MCF 10A (cell line): Measurements from ENCODE around the gene CREG1. TPM values are rescaled to one million over a fixed set of nuclear protein-coding genes. Genes with fewer than 3 reads are reported as not detected.

ENCODE experiments used
- BruUV-seq: library from RNA; stranded (reverse); fragments of 400-500 nt; replicated peaks from 2 replicates; lab custom pipeline; 2021; lab: Mats Ljungman, UMichigan
- CTCF ChIA-PET: fragments of 300-600 bp; sonication (Branson Sonifier 250); formaldehyde crosslinking; extraction: SDS; loops from one replicate; lab custom pipeline; 2021; ENCODE audit warnings: antibody characterized with exemption, inconsistent platforms; lab: Yijun Ruan, JAX
- POLR2A ChIA-PET: fragments of 300-600, 350-650 bp; sonication (Branson Sonifier 250); formaldehyde crosslinking; extraction: SDS; loops from one replicate; lab custom pipeline; 2020; ENCODE audit warnings: antibody characterized with exemption, inconsistent platforms; lab: Yijun Ruan, JAX
- DNase-seq: peaks from one replicate; pipeline ENCODE4 v3.0.0-alpha.2; 2018; ENCODE audit not compliant: unreplicated experiment
- H3K27ac Mint-ChIP-seq: one replicate; pipeline ENCODE4 v1.8.0; 2022; ENCODE audit warnings: mild to moderate bottlenecking, low read depth, mixed read lengths; ENCODE audit not compliant: unreplicated experiment
- H3K27me3 Mint-ChIP-seq: one replicate; pipeline ENCODE4 v1.8.0; 2022; ENCODE audit warnings: mixed read lengths; ENCODE audit not compliant: insufficient read depth, unreplicated experiment
- H3K36me3 Mint-ChIP-seq: one replicate; pipeline ENCODE4 v1.8.0; 2022; ENCODE audit warnings: mild to moderate bottlenecking, moderate library complexity, mixed read lengths; ENCODE audit not compliant: insufficient read depth, unreplicated experiment
- H3K4me1 Mint-ChIP-seq: one replicate; pipeline ENCODE4 v1.8.0; 2022; ENCODE audit warnings: mixed read lengths; ENCODE audit not compliant: insufficient read depth, unreplicated experiment
- H3K4me3 Mint-ChIP-seq: one replicate; pipeline ENCODE4 v1.8.0; 2022; ENCODE audit warnings: mild to moderate bottlenecking, moderate library complexity, mixed read lengths; ENCODE audit not compliant: unreplicated experiment
- H3K9me3 Mint-ChIP-seq: one replicate; pipeline ENCODE4 v1.8.0; 2022; ENCODE audit warnings: mixed read lengths; ENCODE audit not compliant: unreplicated experiment
- CTCF ChIP-seq: fragments of 200-600 bp; IDR thresholded peaks from one replicate; pipeline ENCODE4 v1.8.0; 2022; ENCODE audit warnings: antibody characterized with exemption, mild to moderate bottlenecking; ENCODE audit not compliant: unreplicated experiment
- intact Hi-C: fragments of 100-400 bp; cut with micrococcal nuclease; formaldehyde crosslinking; loops from 2 replicates; pipeline ENCODE4 v1.14.1; 2022
- total RNA-seq: library from RNA; stranded (reverse); gene quantifications from 2 replicates; pipeline ENCODE4 v1.2.3, GENCODE V29; 2022

The CREG1 gene
- total RNA-seq, 1 experiment from 2014 or later = 154 TPM

DNA sequence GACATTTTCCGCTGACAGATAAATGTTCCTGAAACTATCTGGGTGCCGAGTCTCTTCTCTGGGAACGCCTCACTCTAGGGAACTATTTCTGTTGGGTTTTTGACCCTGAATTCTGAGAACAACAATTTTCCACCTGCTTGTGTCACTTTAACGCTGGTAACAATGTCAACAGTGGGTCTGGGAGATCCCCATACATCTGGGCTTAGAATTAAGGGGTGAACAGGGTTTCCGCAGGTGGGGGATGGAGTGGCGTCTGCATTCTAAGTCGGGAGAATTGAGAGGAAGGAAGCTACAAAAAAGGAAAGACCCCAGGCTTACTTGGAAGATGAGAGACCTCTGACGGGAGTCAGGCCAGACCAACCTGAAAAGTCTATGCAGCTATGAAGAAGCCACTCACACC, 44.0 kb downstream of the CREG1 start:
- no peak for DNase-seq
- H3K36me3 Mint-ChIP-seq = no peaks in the 10 kb centered on the region
- no peak for TF ChIP-seq CTCF
- ChIA-PET CTCF (interaction anchor here (1.3 to 1.9 kb wide), 2 partner anchors 24 to 31 kb away, joined by 5 to 8 read pairs; no protein-coding TSS in a partner anchor), POLR2A (interaction anchor here (0.6 kb wide), 1 partner anchor 43 kb away, joined by 4 read pairs; no protein-coding TSS in a partner anchor)
- intact Hi-C loops = no loop called here
- H3K9me3 Mint-ChIP-seq = no peaks in the 10 kb centered on the region
- no peak overlapping the region for H3K27ac Mint-ChIP-seq
- no peaks in the 10 kb centered on the region for H3K4me1 Mint-ChIP-seq
- no peak overlapping the region for H3K4me3 Mint-ChIP-seq
- H3K27me3 Mint-ChIP-seq = no peaks in the 10 kb centered on the region
- no TSS peak for BruUV-seq

DNA sequence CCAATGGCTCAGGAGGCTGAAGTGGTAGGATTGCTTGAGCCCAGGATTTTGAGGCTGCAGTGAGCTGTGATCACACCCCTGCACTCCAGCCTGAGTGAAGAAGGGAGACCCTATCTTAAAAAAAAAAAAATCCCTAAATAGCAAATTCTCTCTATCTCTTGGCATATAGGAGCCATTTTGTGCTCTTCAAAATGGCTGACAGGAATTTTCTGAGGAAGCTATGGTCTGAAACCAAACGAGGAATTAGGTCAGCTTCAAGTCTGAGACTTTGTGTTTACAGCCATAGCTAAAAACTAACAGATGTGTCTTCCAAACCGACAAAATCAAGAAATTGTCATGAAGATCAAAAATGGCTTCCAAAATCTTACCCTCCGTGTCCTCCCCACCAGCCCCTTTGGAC, 45.8 kb downstream of the CREG1 start:
- intact Hi-C loops = no loop called here
- CTCF ChIA-PET = interaction anchor here (0.5 to 1.5 kb wide), 9 partner anchors 9 to 597 kb away, joined by 3 to 6 read pairs (median 4); no protein-coding TSS in a partner anchor
- no peak for TF ChIP-seq CTCF
- Mint-ChIP-seq H3K27ac (no peak overlapping the region), H3K27me3 (peaks cover 17% of the 10 kb centered on the region), H3K9me3 (no peaks in the 10 kb centered on the region), H3K36me3 (no peaks in the 10 kb centered on the region), H3K4me1 (no peaks in the 10 kb centered on the region), H3K4me3 (no peak overlapping the region)
- no peak for DNase-seq
- no TSS peak for BruUV-seq
- POLR2A ChIA-PET = interaction anchor here (1.1 kb wide), 1 partner anchor 54 kb away, joined by 3 read pairs; no protein-coding TSS in a partner anchor

DNA sequence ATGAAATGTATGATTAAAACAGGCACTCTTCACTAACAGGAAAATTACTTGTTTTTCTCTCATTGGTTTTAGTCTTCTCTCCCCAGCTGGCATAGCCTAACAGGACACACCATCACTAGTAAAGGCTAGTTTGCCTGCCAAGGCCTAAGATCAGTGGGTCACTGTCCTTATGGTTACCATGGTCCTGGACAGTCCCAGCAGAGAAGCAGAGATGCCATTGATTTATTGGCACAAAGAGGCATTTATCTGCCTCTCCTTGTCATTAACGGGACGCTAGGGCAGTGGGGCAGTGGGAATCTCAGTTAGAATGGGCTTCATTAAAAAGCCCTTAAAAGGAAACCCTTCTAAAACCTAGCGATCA, 49.1 kb downstream of the CREG1 start:
- Mint-ChIP-seq H3K9me3 (no peaks in the 10 kb centered on the region), H3K4me3 (no peak overlapping the region), H3K36me3 (no peaks in the 10 kb centered on the region), H3K27ac (no peak overlapping the region), H3K4me1 (no peaks in the 10 kb centered on the region), H3K27me3 (peaks cover 29% of the 10 kb centered on the region)
- POLR2A ChIA-PET = interaction anchor here (0.7 to 1.6 kb wide), 3 partner anchors 47 to 129 kb away, joined by 3 to 4 read pairs (median 3); no protein-coding TSS in a partner anchor
- CTCF ChIA-PET = interaction anchor here (1.6 to 2.9 kb wide), 2 partner anchors 29 to 36 kb away, joined by 4 to 19 read pairs; no protein-coding TSS in a partner anchor
- TF ChIP-seq CTCF = no peak
- intact Hi-C loops = no loop called here
- no TSS peak for BruUV-seq
- DNase-seq = no peak

DNA sequence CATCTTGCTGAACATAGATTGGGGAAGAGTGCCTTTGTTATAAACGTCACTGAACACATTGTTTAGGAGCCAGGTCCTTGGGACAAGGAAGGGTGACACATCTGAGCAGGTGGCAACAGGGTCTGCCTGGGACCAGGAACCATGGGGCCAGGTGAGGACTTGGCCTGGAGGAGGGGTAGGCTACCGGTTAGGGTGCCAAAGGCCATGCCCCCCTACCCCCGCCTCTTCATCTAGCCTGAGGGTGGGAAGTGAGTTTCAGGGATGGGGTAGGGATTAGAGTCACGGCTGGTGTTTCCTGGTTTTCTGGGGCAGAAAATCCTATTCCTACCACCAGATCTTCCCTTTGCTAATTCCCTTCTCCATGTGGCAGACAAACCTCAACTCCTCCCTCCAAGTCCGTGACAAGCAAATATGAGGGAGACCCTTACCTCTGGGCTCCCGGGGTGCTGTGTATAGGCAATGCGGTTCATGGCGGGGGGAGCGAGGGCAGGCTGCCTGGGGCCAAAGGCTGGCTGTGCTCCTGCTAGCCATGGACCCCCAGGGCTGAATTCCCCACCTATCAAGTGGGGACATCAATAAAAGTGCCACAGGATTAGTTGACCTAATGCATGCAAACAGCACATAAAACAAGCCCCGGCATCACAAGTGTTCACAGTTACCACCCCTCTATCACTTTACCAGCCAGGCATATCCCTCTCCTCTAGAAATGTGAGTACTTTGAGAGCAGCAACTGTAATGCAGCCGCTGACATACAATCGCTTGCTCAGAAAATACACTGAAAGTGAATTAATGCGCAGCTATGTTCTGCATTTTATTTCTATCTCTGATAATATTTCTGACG, 49.7 kb downstream of the CREG1 start:
- intact Hi-C loops = no loop called here
- H3K4me3 Mint-ChIP-seq = no peak overlapping the region
- H3K27ac Mint-ChIP-seq = no peak overlapping the region
- H3K36me3 Mint-ChIP-seq = no peaks in the 10 kb centered on the region
- no TSS peak for BruUV-seq
- CTCF ChIA-PET = interaction anchor here (1.6 kb wide), 1 partner anchor 37 kb away, joined by 4 read pairs; no protein-coding TSS in a partner anchor
- no peaks in the 10 kb centered on the region for H3K4me1 Mint-ChIP-seq
- no peak for DNase-seq
- POLR2A ChIA-PET = interaction anchor here (0.7 to 1.6 kb wide), 3 partner anchors 46 to 128 kb away, joined by 3 to 4 read pairs (median 3); no protein-coding TSS in a partner anchor
- peaks cover 29% of the 10 kb centered on the region for H3K27me3 Mint-ChIP-seq
- H3K9me3 Mint-ChIP-seq = no peaks in the 10 kb centered on the region
- no peak for TF ChIP-seq CTCF
